Caki2 (cell line): Measurements from ENCODE around the gene CIC. TPM values are rescaled to one million over a fixed set of nuclear protein-coding genes. Genes with fewer than 3 reads are reported as not detected.

Experiments
- DNase-seq: peaks from one replicate; pipeline ENCODE4 v3.0.0-alpha.2; 2015; ENCODE audit warnings: low read depth
- in situ Hi-C: cut with HindIII; loops from 2 replicates; pipeline ENCODE4 v1.10.0; 2016; ENCODE audit warnings: low sequenced_read_pairs, low pct_unique_long_range_greater_than_20kb, mixed read lengths
- total RNA-seq: library from RNA; depleted of rRNA; stranded (reverse); fragments of >200 nt; shearing (Covaris generic); gene quantifications from 2 replicates; pipeline ENCODE4 v1.2.3, GENCODE V29; 2014; ENCODE audit warnings: low replicate concordance

Gene CIC
- total RNA-seq, 1 experiment from 2014 or later = 27.5 TPM

GRCh38 chr19:42242069-42242511 is 27.0 kb upstream of the CIC start:
- no peak for DNase-seq
- in situ Hi-C loops = no loop called here

- in situ Hi-C loops = no loop called here
- DNase-seq = peak; percentile 100
These were observed 26.3 kb upstream of the CIC start, which contains the start of gene GSK3A for GRCh38 chr19:42242512-42243409. GSK3A (minus strand) TSS chr19:42242602; CDS start chr19:42242465, 137 bp downstream.

GRCh38 chr19:42244347-42245220 is 24.5 kb upstream of the CIC start:
- peak; percentile 96 for DNase-seq
- in situ Hi-C loops = no loop called here

GRCh38 chr19:42245231-42245630 is 23.8 kb upstream of the CIC start:
- DNase-seq = no peak
- in situ Hi-C loops = no loop called here

GRCh38 chr19:42246143-42246921 is 22.7 kb upstream of the CIC start:
- in situ Hi-C loops = no loop called here
- DNase-seq = peak; percentile 31

- DNase-seq = peak; percentile 16
- in situ Hi-C loops = no loop called here
These were observed 22.0 kb upstream of the CIC start for GRCh38 chr19:42246922-42247639.

GRCh38 chr19:42247640-42248199 is 21.3 kb upstream of the CIC start:
- in situ Hi-C loops = no loop called here
- no peak for DNase-seq

GRCh38 chr19:42248270-42249148 is 20.5 kb upstream of the CIC start:
- DNase-seq = no peak
- in situ Hi-C loops = no loop called here

- no peak for DNase-seq
- in situ Hi-C loops = no loop called here
These were observed 19.8 kb upstream of the CIC start for GRCh38 chr19:42249149-42249750.

- in situ Hi-C loops = no loop called here
- DNase-seq = no peak
These were observed 19.3 kb upstream of the CIC start for GRCh38 chr19:42249769-42250168.

GRCh38 chr19:42250183-42250665 is 18.8 kb upstream of the CIC start:
- no peak for DNase-seq
- in situ Hi-C loops = no loop called here

- in situ Hi-C loops = no loop called here
These were observed 18.2 kb upstream of the CIC start for GRCh38 chr19:42250666-42251531.

GRCh38 chr19:42251572-42252358 is 17.3 kb upstream of the CIC start:
- in situ Hi-C loops = no loop called here

More at GRCh38 chr19:42250666-42251531, 18.2 kb upstream of the CIC start:
- DNase-seq = no peak

More at GRCh38 chr19:42251572-42252358, 17.3 kb upstream of the CIC start:
- DNase-seq = no peak
